Activated CD8-positive, alpha-beta T cell treated with anti-CD3 and anti-CD28 coated beads for 36 hours (primary cell): ENCODE measurements around the gene OSBPL1A. TPM values are rescaled to one million over a fixed set of nuclear protein-coding genes. Genes with fewer than 3 reads are reported as not detected.

ENCODE experiments used
- ATAC-seq: fragments of 200-7000 bp; cut with Tn5 transposase; one replicate; pipeline ENCODE4 v1.10.0; 2021; ENCODE audit warnings: mild to moderate bottlenecking, moderate library complexity
- CTCF ChIA-PET: fragments of 350-600 bp; sonication (Branson Sonifier 250); formaldehyde crosslinking; loops from one replicate; lab custom pipeline; 2021; ENCODE audit warnings: antibody characterized with exemption; lab: Charles Lee
- POLR2A ChIA-PET: fragments of 350-600 bp; sonication (Branson Sonifier 250); formaldehyde crosslinking; loops from one replicate; lab custom pipeline; 2021; ENCODE audit warnings: antibody characterized with exemption; lab: Charles Lee
- DNase-seq: peaks from one replicate; pipeline ENCODE4 v3.0.0-alpha.2; 2020
- H3K27ac Mint-ChIP-seq: one replicate; pipeline ENCODE4 v1.8.0; 2021; ENCODE audit warnings: mild to moderate bottlenecking, mixed read lengths
- H3K27me3 Mint-ChIP-seq: one replicate; pipeline ENCODE4 v1.8.0; 2021; ENCODE audit warnings: mixed read lengths
- H3K36me3 Mint-ChIP-seq: one replicate; pipeline ENCODE4 v1.8.0; 2021; ENCODE audit warnings: low read depth, mixed read lengths
- H3K4me1 Mint-ChIP-seq: one replicate; pipeline ENCODE4 v1.8.0; 2021; ENCODE audit warnings: low read depth, mixed read lengths
- H3K4me3 Mint-ChIP-seq: one replicate; pipeline ENCODE4 v1.8.0; 2021; ENCODE audit warnings: mild to moderate bottlenecking, moderate library complexity, mixed read lengths
- H3K9me3 Mint-ChIP-seq: one replicate; pipeline ENCODE4 v1.8.0; 2021; ENCODE audit warnings: mixed read lengths
- intact Hi-C: fragments of 100-400 bp; cut with micrococcal nuclease; formaldehyde crosslinking; loops from one replicate; pipeline ENCODE4 v1.10.0; 2022
- total RNA-seq, 2 experiments: library from RNA; stranded (reverse); gene quantifications; one replicate each; pipeline ENCODE4 v1.2.3, GENCODE V29; 2021
- TF ChIP-seq, protein P1 (sequence below): fragments of 200-600 bp; IDR thresholded peaks from one replicate; pipeline ENCODE4 v1.8.0; 2022; ENCODE audit warnings: antibody characterized with exemption, mild to moderate bottlenecking

OSBPL1A gene
- total RNA-seq, 2 experiments from 2014 or later, result 2.7 to 3.1 TPM

DNA sequence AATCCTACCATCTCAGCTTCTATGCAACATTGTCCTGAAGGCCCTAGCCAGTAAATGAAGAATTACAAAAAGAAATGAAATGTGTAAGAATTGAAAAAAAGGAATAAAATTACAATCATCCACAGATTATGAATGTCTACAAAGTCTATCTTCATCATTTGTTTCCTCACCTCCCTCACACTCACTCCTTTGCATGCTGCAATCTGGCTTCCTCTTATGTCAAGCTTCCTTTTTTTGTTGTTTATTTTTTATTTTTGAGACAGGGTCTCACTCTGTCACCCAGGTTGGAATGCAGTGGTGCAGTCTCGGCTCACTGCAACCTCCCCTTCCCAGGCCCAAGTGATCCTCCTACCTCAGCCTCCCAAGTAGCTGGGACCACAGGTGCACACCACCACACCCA is 129.7 kb downstream of the OSBPL1A start:
- intact Hi-C loops, result no loop called here
- CTCF ChIA-PET, result no interaction called here
- no peak for DNase-seq
- POLR2A ChIA-PET, result no interaction called here
- H3K4me3 Mint-ChIP-seq, result no peak overlapping the region
- no peak overlapping the region for H3K27ac Mint-ChIP-seq
- H3K36me3 Mint-ChIP-seq, result no peaks in the 10 kb centered on the region
- H3K4me1 Mint-ChIP-seq, result peaks cover 2% of the 10 kb centered on the region
- ATAC-seq, result no peak
- TF ChIP-seq, protein P1, sequence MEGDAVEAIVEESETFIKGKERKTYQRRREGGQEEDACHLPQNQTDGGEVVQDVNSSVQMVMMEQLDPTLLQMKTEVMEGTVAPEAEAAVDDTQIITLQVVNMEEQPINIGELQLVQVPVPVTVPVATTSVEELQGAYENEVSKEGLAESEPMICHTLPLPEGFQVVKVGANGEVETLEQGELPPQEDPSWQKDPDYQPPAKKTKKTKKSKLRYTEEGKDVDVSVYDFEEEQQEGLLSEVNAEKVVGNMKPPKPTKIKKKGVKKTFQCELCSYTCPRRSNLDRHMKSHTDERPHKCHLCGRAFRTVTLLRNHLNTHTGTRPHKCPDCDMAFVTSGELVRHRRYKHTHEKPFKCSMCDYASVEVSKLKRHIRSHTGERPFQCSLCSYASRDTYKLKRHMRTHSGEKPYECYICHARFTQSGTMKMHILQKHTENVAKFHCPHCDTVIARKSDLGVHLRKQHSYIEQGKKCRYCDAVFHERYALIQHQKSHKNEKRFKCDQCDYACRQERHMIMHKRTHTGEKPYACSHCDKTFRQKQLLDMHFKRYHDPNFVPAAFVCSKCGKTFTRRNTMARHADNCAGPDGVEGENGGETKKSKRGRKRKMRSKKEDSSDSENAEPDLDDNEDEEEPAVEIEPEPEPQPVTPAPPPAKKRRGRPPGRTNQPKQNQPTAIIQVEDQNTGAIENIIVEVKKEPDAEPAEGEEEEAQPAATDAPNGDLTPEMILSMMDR, result no peak
- peaks cover 22% of the 10 kb centered on the region for H3K27me3 Mint-ChIP-seq
- H3K9me3 Mint-ChIP-seq, result no peaks in the 10 kb centered on the region

DNA sequence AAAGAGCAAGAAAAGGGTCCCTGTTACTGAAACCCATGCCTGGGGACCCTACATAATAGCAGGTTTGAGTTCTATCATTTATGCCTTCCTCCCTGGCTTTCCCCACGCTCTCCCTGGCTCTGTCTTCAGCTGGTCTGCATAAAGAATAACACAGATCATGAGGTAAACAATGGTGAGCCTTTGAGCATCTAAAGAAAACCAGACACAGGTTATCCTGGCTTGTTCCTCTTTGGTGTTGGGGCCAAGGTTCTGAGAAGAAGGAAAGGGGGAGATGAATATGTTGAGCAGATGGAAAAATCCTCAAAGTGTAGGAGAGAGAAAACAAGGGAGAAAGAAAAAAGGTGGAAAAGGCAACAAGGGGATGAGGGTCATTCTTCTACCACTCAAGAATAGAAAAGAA is 131.5 kb downstream of the OSBPL1A start:
- TF ChIP-seq, protein P1, result no peak
- no peak overlapping the region for H3K27ac Mint-ChIP-seq
- H3K4me1 Mint-ChIP-seq, result no peaks in the 10 kb centered on the region
- no peaks in the 10 kb centered on the region for H3K9me3 Mint-ChIP-seq
- intact Hi-C loops, result no loop called here
- peaks cover 14% of the 10 kb centered on the region for H3K27me3 Mint-ChIP-seq
- ATAC-seq, result no peak
- CTCF ChIA-PET, result no interaction called here
- no peak for DNase-seq
- H3K4me3 Mint-ChIP-seq, result no peak overlapping the region
- no peaks in the 10 kb centered on the region for H3K36me3 Mint-ChIP-seq
- POLR2A ChIA-PET, result no interaction called here

DNA sequence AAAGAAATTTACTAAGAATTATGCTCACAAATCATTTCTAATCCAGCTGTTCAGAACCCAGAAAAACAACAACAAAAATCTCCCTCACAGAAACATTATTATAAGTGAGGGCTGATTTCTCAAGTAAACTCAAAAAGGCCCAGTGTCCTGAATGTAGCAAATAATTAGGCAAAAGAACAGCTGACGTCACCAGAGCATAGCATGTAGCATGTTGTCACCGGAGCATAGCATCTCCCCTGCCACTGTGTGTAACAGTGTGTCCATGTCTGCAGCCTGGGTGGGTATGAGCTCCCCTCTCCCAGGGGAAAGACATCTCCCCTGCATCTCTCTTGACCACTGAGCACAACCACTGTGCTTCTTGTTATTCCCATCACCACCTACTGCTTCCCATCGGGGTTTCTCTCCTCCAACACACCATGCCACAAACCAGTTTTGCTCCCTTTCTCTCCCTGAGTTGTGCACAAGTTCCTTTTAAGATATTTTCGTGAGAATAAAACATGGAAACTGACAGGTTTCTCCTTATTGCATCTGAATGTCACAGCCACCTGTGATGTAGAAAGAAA is 132.0 kb downstream of the OSBPL1A start:
- intact Hi-C loops, result no loop called here
- POLR2A ChIA-PET, result no interaction called here

DNA sequence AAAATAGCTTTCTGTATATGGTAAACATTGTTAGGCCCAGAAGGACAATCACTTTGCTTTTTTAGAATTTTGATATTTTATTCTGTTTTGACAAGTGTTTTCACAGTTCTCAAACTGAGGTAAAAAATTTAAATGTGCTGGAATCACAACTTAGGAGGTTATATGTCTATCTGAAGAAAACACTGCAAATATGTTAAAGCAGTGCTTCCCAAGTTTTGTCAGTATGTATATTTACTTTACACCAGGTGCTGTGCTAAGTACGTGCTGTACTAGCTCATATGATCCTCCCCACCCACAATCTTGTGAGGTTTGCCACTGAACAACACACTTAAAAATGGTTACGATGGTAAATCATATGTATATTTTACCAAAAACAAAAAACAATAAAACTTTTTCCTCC is 134.6 kb downstream of the OSBPL1A start:
- Mint-ChIP-seq H3K36me3 (no peaks in the 10 kb centered on the region), H3K4me1 (no peaks in the 10 kb centered on the region), H3K4me3 (no peak overlapping the region), H3K27me3 (no peaks in the 10 kb centered on the region), H3K9me3 (no peaks in the 10 kb centered on the region), H3K27ac (no peak overlapping the region)
- ATAC-seq (no peak), DNase-seq (no peak)
- ChIA-PET POLR2A (no interaction called here), CTCF (no interaction called here)
- TF ChIP-seq, protein P1, result no peak
- intact Hi-C loops, result no loop called here

More for the DNA sequence above, 132.0 kb downstream of the OSBPL1A start:
- DNase-seq, result no peak
- CTCF ChIA-PET, result no interaction called here
- Mint-ChIP-seq H3K4me1 (no peaks in the 10 kb centered on the region), H3K27me3 (peaks cover 9% of the 10 kb centered on the region), H3K36me3 (no peaks in the 10 kb centered on the region), H3K4me3 (no peak overlapping the region), H3K27ac (no peak overlapping the region), H3K9me3 (no peaks in the 10 kb centered on the region)
- no peak for ATAC-seq
- TF ChIP-seq, protein P1, result no peak

DNA sequence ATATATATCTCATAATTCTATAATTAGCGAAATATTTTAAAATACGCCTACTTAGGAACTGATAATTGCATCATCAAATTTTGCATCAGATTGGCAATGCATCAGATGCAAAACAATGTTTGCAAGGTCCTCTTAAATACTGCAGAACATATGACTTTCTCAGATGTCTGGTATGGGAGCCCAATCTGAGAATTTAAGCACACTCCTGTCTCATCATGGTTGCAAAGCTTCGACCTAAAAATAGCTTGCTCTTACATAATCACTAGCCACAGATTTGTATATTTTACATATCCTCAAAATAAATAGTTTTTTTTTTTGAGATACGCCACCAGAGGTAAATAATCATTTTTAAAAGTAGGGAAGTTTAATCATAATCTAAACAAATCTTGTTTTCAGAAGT is 135.5 kb downstream of the OSBPL1A start:
- no peaks in the 10 kb centered on the region for H3K36me3 Mint-ChIP-seq
- no peaks in the 10 kb centered on the region for H3K27me3 Mint-ChIP-seq
- H3K4me1 Mint-ChIP-seq, result no peaks in the 10 kb centered on the region
- DNase-seq (no peak), ATAC-seq (no peak)
- TF ChIP-seq, protein P1, result no peak
- no peak overlapping the region for H3K27ac Mint-ChIP-seq
- H3K9me3 Mint-ChIP-seq, result no peaks in the 10 kb centered on the region
- ChIA-PET CTCF (interaction anchor here (0.8 kb wide), 1 partner anchor 86 kb away, joined by 3 read pairs; no protein-coding TSS in a partner anchor), POLR2A (interaction anchor here (0.6 kb wide), 1 partner anchor 183 kb away, joined by 3 read pairs; no protein-coding TSS in a partner anchor)
- intact Hi-C loops, result no loop called here
- H3K4me3 Mint-ChIP-seq, result no peak overlapping the region
